Liver (tissue), 3 donors: Measurements from ENCODE around the gene TTLL5.

Source experiments
- ATF3 ChIP-seq: IDR thresholded peaks from 2 replicates; pipeline ENCODE4 v1.6.1; 2016; ENCODE audit warnings: antibody characterized with exemption
- EGR1 ChIP-seq, 2 donors: IDR thresholded peaks; 2 replicates each; pipeline ENCODE4 v1.6.1; 2016 to 2018; ENCODE audit warnings: antibody characterized with exemption in 2 of 2, low read depth in 2 of 2
- FOXA1 ChIP-seq: IDR thresholded peaks from 2 replicates; pipeline ENCODE4 v1.6.1; 2016; ENCODE audit warnings: antibody characterized with exemption
- GABPA ChIP-seq, 2 donors: IDR thresholded peaks in 1 of 2; conservative IDR thresholded peaks in 1 of 2; 2 replicates each; pipeline ENCODE4 v1.6.1; 2016; ENCODE audit warnings: antibody characterized with exemption in 2 of 2, mild to moderate bottlenecking in 1 of 2, moderate library complexity in 1 of 2
- JUND ChIP-seq, 2 donors: IDR thresholded peaks; 2 replicates each; pipeline ENCODE4 v1.6.1; 2016; ENCODE audit warnings: antibody characterized with exemption in 2 of 2
- NR2F2 ChIP-seq: IDR thresholded peaks from 2 replicates; pipeline ENCODE4 v1.6.1; 2016; ENCODE audit warnings: antibody characterized with exemption
- REST ChIP-seq: IDR thresholded peaks from 2 replicates; pipeline ENCODE4 v1.6.1; 2016; ENCODE audit warnings: antibody characterized with exemption, mild to moderate bottlenecking
- SP1 ChIP-seq: IDR thresholded peaks from 2 replicates; pipeline ENCODE4 v1.6.1; 2018; ENCODE audit warnings: antibody characterized with exemption, mild to moderate bottlenecking
- TAF1 ChIP-seq: conservative IDR thresholded peaks from 2 replicates; pipeline ENCODE4 v1.6.1; 2016; ENCODE audit warnings: antibody characterized with exemption, mild to moderate bottlenecking
- YY1 ChIP-seq: IDR thresholded peaks from 2 replicates; pipeline ENCODE4 v1.6.1; 2016; ENCODE audit warnings: antibody characterized with exemption, mild to moderate bottlenecking
- ZBTB33 ChIP-seq: IDR thresholded peaks from 2 replicates; pipeline ENCODE4 v1.6.1; 2016; ENCODE audit warnings: antibody characterized with exemption
- TF ChIP-seq, protein P1 (sequence below): fragments of 150-350 bp; IDR thresholded peaks from 2 replicates; pipeline ENCODE4 v1.5.1; 2017; ENCODE audit warnings: improper control_type of control experiment, low read depth, low read length; ENCODE audit not compliant: missing input control
- donor health status: healthy.
- donor health status: healthy.

DNA sequence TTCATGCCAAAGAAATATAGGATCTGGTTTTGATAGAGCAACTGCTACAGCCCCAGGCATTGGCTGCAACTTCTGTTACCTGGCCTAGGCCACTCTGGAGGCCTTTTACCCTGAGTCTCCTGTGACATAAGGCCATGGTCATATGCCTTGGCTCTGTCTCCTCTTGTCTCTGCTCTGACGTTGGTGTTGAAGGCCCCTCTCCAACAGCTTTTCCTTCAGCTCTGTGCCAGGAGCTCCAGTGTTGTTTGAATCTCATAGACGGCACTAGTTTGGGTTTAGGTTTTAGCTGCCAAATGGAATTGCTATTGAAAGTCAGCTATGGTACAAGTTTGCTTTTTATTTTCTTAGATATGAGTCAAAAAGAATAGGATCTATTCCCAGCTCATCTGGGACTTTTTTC, 41.1 kb downstream of the TTLL5 start:
- TF ChIP-seq ZBTB33 = no peak
- no peak for TF ChIP-seq GABPA (IDR thresholded peaks at IDR 0.05 in 1 of 2, conservative IDR thresholded peaks at IDR 0.05 in 1 of 2)
- no peak for TF ChIP-seq REST
- TF ChIP-seq, protein P1, sequence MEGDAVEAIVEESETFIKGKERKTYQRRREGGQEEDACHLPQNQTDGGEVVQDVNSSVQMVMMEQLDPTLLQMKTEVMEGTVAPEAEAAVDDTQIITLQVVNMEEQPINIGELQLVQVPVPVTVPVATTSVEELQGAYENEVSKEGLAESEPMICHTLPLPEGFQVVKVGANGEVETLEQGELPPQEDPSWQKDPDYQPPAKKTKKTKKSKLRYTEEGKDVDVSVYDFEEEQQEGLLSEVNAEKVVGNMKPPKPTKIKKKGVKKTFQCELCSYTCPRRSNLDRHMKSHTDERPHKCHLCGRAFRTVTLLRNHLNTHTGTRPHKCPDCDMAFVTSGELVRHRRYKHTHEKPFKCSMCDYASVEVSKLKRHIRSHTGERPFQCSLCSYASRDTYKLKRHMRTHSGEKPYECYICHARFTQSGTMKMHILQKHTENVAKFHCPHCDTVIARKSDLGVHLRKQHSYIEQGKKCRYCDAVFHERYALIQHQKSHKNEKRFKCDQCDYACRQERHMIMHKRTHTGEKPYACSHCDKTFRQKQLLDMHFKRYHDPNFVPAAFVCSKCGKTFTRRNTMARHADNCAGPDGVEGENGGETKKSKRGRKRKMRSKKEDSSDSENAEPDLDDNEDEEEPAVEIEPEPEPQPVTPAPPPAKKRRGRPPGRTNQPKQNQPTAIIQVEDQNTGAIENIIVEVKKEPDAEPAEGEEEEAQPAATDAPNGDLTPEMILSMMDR = no peak
- TF ChIP-seq FOXA1 = no peak
- TF ChIP-seq SP1 = no peak
- TF ChIP-seq TAF1 = no peak
- no peak for TF ChIP-seq YY1
- TF ChIP-seq JUND (IDR thresholded peaks at IDR 0.05) = no peak
- no peak for TF ChIP-seq NR2F2
- no peak for TF ChIP-seq EGR1 (IDR thresholded peaks at IDR 0.05; ENCODE audit: low read depth in 2 of 2)
- TF ChIP-seq ATF3 = no peak
